GM12878 (cell line): ENCODE measurements around the gene CFAP57. TPM values are rescaled to one million over a fixed set of nuclear protein-coding genes. Genes with fewer than 3 reads are reported as not detected.

ENCODE experiments used
- ATAC-seq: fragments of 200-7000 bp; cut with Tn5 transposase; 3 replicates; pipeline ENCODE4 v1.9.1; 2020; ENCODE audit warnings: mild to moderate bottlenecking, moderate library complexity
- BruUV-seq: library from RNA; stranded (reverse); fragments of 400-500 nt; replicated peaks from 2 replicates; lab custom pipeline; 2021; lab: Mats Ljungman, UMichigan
- CTCF ChIA-PET: fragments of 300-600 bp; sonication (Branson Sonifier 250); formaldehyde crosslinking; extraction: SDS; loops from one replicate; lab custom pipeline; 2021; ENCODE audit warnings: inconsistent platforms; lab: Yijun Ruan, JAX
- POLR2A ChIA-PET: fragments of 350-600 bp; formaldehyde crosslinking; extraction: SDS; loops from one replicate; lab custom pipeline; 2021; ENCODE audit warnings: inconsistent platforms; lab: Charles Lee
- RAD21 ChIA-PET: fragments of 300-600 bp; sonication (Branson Sonifier 250); formaldehyde crosslinking; loops from one replicate; lab custom pipeline; 2023; ENCODE audit warnings: antibody characterized with exemption; ENCODE audit not compliant: unreplicated experiment; lab: Charles Lee
- SMC1A ChIA-PET: fragments of 300-600 bp; sonication (Branson Sonifier 250); formaldehyde crosslinking; loops from one replicate; lab custom pipeline; 2023; ENCODE audit not compliant: unreplicated experiment, uncharacterized antibody; lab: Charles Lee
- DNase-seq: peaks from one replicate; pipeline ENCODE4 v3.0.0-alpha.2; 2011; ENCODE audit warnings: low read depth, low spot score
- FAIRE-seq: peaks from 3 replicates; lab custom pipeline; 2011; peaks lifted over from hg19 to GRCh38; lab: Jason Lieb, UNC
- H2AFZ ChIP-seq: 2 replicates; pipeline ENCODE4 v1.6.0; 2011; ENCODE audit warnings: low read depth, low read length, control low read depth; ENCODE audit not compliant: control insufficient read depth
- H3K27ac ChIP-seq: 2 replicates; pipeline ENCODE4 v1.5.1; 2011; ENCODE audit warnings: control low read depth; ENCODE audit not compliant: control insufficient read depth, insufficient read depth
- H3K27me3 ChIP-seq, 2 experiments: replicated peaks in 1 of 2; 2 replicates each; pipeline versions ENCODE4 v1.6.0 to v1.6.1; 2011; ENCODE audit warnings: low read length in 1 of 2; ENCODE audit not compliant: control insufficient read depth in 2 of 2, insufficient read depth in 2 of 2
- H3K36me3 ChIP-seq, 2 experiments: 2 replicates each; pipeline ENCODE4 v1.5.1; 2011; ENCODE audit warnings: low read length in 1 of 2; ENCODE audit not compliant: control insufficient read depth in 2 of 2, insufficient read depth in 2 of 2
- H3K4me1 ChIP-seq: 2 replicates; pipeline ENCODE4 v1.6.1; 2011; ENCODE audit warnings: mild to moderate bottlenecking, low read length, moderate library complexity, mixed read lengths; ENCODE audit not compliant: control insufficient read depth, insufficient read depth
- H3K4me2 ChIP-seq: 2 replicates; pipeline ENCODE4 v1.6.0; 2011; ENCODE audit warnings: control low read depth; ENCODE audit not compliant: control insufficient read depth, insufficient read depth
- H3K4me3 ChIP-seq: fragments of 200-600 bp; sonication (generic); 2 replicates; pipeline ENCODE4 v1.5.1; 2016
- H3K79me2 ChIP-seq: 2 replicates; pipeline ENCODE4 v1.6.0; 2011; ENCODE audit warnings: low read length; ENCODE audit not compliant: control insufficient read depth, insufficient read depth
- H3K9ac ChIP-seq: 2 replicates; pipeline ENCODE4 v1.8.0; 2011; ENCODE audit warnings: low read length, control low read depth, mixed read lengths; ENCODE audit not compliant: control insufficient read depth, insufficient read depth
- H3K9me3 ChIP-seq: replicated peaks from 3 replicates; pipeline ENCODE4 v1.5.1; 2011; ENCODE audit warnings: mild to moderate bottlenecking, low read length; ENCODE audit not compliant: control insufficient read depth, insufficient read depth
- H4K20me1 ChIP-seq: 2 replicates; pipeline ENCODE4 v1.6.0; 2011; ENCODE audit not compliant: control insufficient read depth, insufficient read depth
- ATF7 ChIP-seq: fragments of 450-650 bp; IDR thresholded peaks from 2 replicates; pipeline ENCODE4 v1.6.1; 2016; ENCODE audit warnings: low read depth, mild to moderate bottlenecking
- CBX5 ChIP-seq: sonication (generic); IDR thresholded peaks from 2 replicates; pipeline ENCODE4 v1.6.1; 2016; ENCODE audit warnings: low read depth, moderate library complexity, mild to moderate bottlenecking, inconsistent platforms
- CEBPZ ChIP-seq: fragments of 150-350 bp; IDR thresholded peaks from 2 replicates; pipeline ENCODE4 v1.6.1; 2016; ENCODE audit warnings: low read depth, low read length
- CHD1 ChIP-seq: IDR thresholded peaks from 2 replicates; pipeline ENCODE4 v1.6.1; 2012; ENCODE audit warnings: low read depth, low read length, improper control_type of control experiment
- MAX ChIP-seq: IDR thresholded peaks from 2 replicates; pipeline ENCODE4 v1.6.1; 2012; ENCODE audit warnings: low read depth, low read length, improper control_type of control experiment
- NR2C2 ChIP-seq: IDR thresholded peaks from 2 replicates; pipeline ENCODE4 v1.6.1; 2011; ENCODE audit warnings: borderline replicate concordance, low read depth; ENCODE audit not compliant: control insufficient read depth, insufficient read length
- PBX3 ChIP-seq: IDR thresholded peaks from 2 replicates; pipeline ENCODE4 v1.6.1; 2011; ENCODE audit warnings: mild to moderate bottlenecking, low read depth, low read length, moderate library complexity; ENCODE audit not compliant: insufficient replicate concordance
- SIX5 ChIP-seq: IDR thresholded peaks from 2 replicates; pipeline ENCODE4 v1.6.1; 2011; ENCODE audit warnings: mild to moderate bottlenecking, low read depth, low read length, moderate library complexity; ENCODE audit not compliant: severe bottlenecking
- SKIL ChIP-seq: fragments of 450-650 bp; IDR thresholded peaks from 2 replicates; pipeline ENCODE4 v1.6.1; 2017; ENCODE audit warnings: mild to moderate bottlenecking, low read depth, inconsistent platforms; ENCODE audit not compliant: poor library complexity, severe bottlenecking
- TBL1XR1 ChIP-seq: IDR thresholded peaks from 2 replicates; pipeline ENCODE4 v1.6.1; 2012; ENCODE audit warnings: low read depth, low read length, improper control_type of control experiment
- TCF3 ChIP-seq: IDR thresholded peaks from 2 replicates; pipeline ENCODE4 v1.6.1; 2012; ENCODE audit warnings: low read depth, mild to moderate bottlenecking, low read length, borderline replicate concordance; ENCODE audit not compliant: insufficient read depth
- WGBS: methylation state at CpG from one replicate; pipeline ENCODE4 v1.1.6; 2016; ENCODE audit warnings: low lambda C conversion rate; ENCODE audit not compliant: insufficient replicate concordance, insufficient coverage; ENCODE audit errors: missing lambda C conversion rate; 5-methylcytosine and 5-hydroxymethylcytosine counted together
- in situ Hi-C: fragments of 300-500 bp; cut with MboI; formaldehyde crosslinking; loops from 9 replicates; pipeline ENCODE4 v1.14.3; 2018; ENCODE audit warnings: mixed read lengths
- intact Hi-C: fragments of 100-400 bp; cut with micrococcal nuclease; formaldehyde crosslinking; loops from one replicate; pipeline ENCODE4 v1.14.2; 2022; ENCODE audit not compliant: unreplicated experiment
- polyA plus RNA-seq, 11 experiments: library from polyadenylated mRNA; depleted of rRNA in 4 of 11; unstranded in 6 of 11; stranded (reverse) in 5 of 11; fragments of >200 nt; fragmentation: Nextera tagmentation in 4 of 11; fragmentation: Illumina TruSeq in 1 of 11; extraction: Ambion mirVana in 4 of 11; extraction: Trizol in 1 of 11; gene quantifications; 1 replicate in 1 of 11; 2 replicates in 10 of 11; pipeline versions ENCODE4 v1.2.1 to v1.2.3, GENCODE V29; 2011 to 2016; ENCODE audit warnings: inconsistent platforms in 2 of 11, missing spikeins in 2 of 11, low read depth in 1 of 11
- total RNA-seq, 4 experiments: library from RNA; depleted of rRNA in 3 of 4; stranded (reverse); fragments of >200 nt in 3 of 4; fragmentation: Illumina TruSeq in 1 of 4; extraction: Trizol in 1 of 4; gene quantifications; 2 replicates each; pipeline versions ENCODE4 v1.2.1 to v1.2.3, GENCODE V29; 2013 to 2021

CFAP57 gene
- total and polyA plus RNA-seq, 10 of the 15 experiments (the other 5 are each of a cell fraction or from before 2014, with no cell fraction given): 0.45 to 4.8 (median 1.3) TPM

GRCh38 chr1:43293176-43293575 is 121.0 kb downstream of the CFAP57 start (continued):
- TF ChIP-seq SKIL: no peak
- TF ChIP-seq ATF7: no peak
- no peak for TF ChIP-seq PBX3

- H3K9me3 ChIP-seq: no peaks in the 10 kb centered on the region
- H3K79me2 ChIP-seq: no peaks in the 10 kb centered on the region
- no TSS peak for BruUV-seq
- no peak overlapping the region for H3K27ac ChIP-seq
- H2AFZ ChIP-seq: no peak overlapping the region
- no peak for FAIRE-seq
- in situ Hi-C loops (no loop called here), intact Hi-C loops (loop anchor here (2.0 kb wide), 1 partner anchor 55 kb away; no protein-coding TSS in a partner anchor)
- H3K9ac ChIP-seq: no peak overlapping the region
- H3K36me3 ChIP-seq: no peaks in the 10 kb centered on the region
- RAD21 ChIA-PET: interaction anchor here (1.3 to 4.7 kb wide), 7 partner anchors 13 to 96 kb away, joined by 3 to 30 read pairs (median 6); partner anchors contain the start of gene CDC20
- H3K4me1 ChIP-seq: peaks cover 13% of the 10 kb centered on the region
- H3K4me2 ChIP-seq: no peak overlapping the region
- SMC1A ChIA-PET: interaction anchor here (1.2 to 5.9 kb wide), 8 partner anchors 13 to 74 kb away, joined by 3 to 40 read pairs (median 4); partner anchors contain the start of genes CDC20 and ELOVL1
- 69% methylated on average over 7 of the region's 7 CpGs for WGBS
- no peak for DNase-seq
- POLR2A ChIA-PET: interaction anchor here (1.4 to 3.0 kb wide), 3 partner anchors 8 to 55 kb away, joined by 3 to 11 read pairs (median 4); partner anchors contain the start of gene C1orf210
- H3K4me3 ChIP-seq: no peak overlapping the region
- no peaks in the 10 kb centered on the region for H3K27me3 ChIP-seq
- no peaks in the 10 kb centered on the region for H4K20me1 ChIP-seq
- CTCF ChIA-PET: interaction anchor here (1.2 to 4.3 kb wide), 4 partner anchors 8 to 55 kb away, joined by 3 to 19 read pairs (median 5); partner anchors contain the start of gene C1orf210
- ATAC-seq: no peak
- no peak for TF ChIP-seq SIX5
- no peak for TF ChIP-seq NR2C2
- TF ChIP-seq CBX5: no peak
- no peak for TF ChIP-seq CEBPZ
- TF ChIP-seq CHD1: no peak
- TF ChIP-seq ATF7: no peak
- TF ChIP-seq MAX: no peak
- no peak for TF ChIP-seq TCF3
- TF ChIP-seq TBL1XR1: no peak
Measured at GRCh38 chr1:43293896-43294760, 122.0 kb downstream of the CFAP57 start.
